B cell (primary cell): Measurements from ENCODE around the gene LRRN2. TPM values are rescaled to one million over a fixed set of nuclear protein-coding genes. Genes with fewer than 3 reads are reported as not detected.
"Not testable (repeated sequence)": the region's sequence is repeated elsewhere in the genome, so short reads cannot be mapped to it uniquely, and the experiment has no call there.

Experiments
- ATAC-seq: fragments of 200-7000 bp; cut with Tn5 transposase; one replicate; pipeline ENCODE4 v1.10.0; 2021; ENCODE audit warnings: low read depth, mild to moderate bottlenecking, moderate number of reproducible peaks, moderate library complexity
- CTCF ChIA-PET: fragments of 350-600 bp; sonication (Branson Sonifier 250); formaldehyde crosslinking; loops from one replicate; lab custom pipeline; 2021; ENCODE audit warnings: antibody characterized with exemption, inconsistent platforms; lab: Charles Lee
- POLR2A ChIA-PET: fragments of 350-600 bp; sonication (Branson Sonifier 250); formaldehyde crosslinking; loops from one replicate; lab custom pipeline; 2021; ENCODE audit warnings: antibody characterized with exemption; lab: Charles Lee
- DNase-seq: peaks from one replicate; pipeline ENCODE4 v3.0.0; 2013
- H2AFZ ChIP-seq: 2 replicates; pipeline ENCODE4 v1.6.1; 2012; ENCODE audit warnings: mild to moderate bottlenecking, low read depth, low read length; ENCODE audit not compliant: insufficient read depth, poor library complexity, severe bottlenecking
- H3K27ac ChIP-seq, 2 donors: 1 replicate in 1 of 2; 2 replicates in 1 of 2; pipeline ENCODE4 v1.5.1; 2012 to 2013; ENCODE audit warnings: low read length in 2 of 2, mild to moderate bottlenecking in 2 of 2, moderate library complexity in 1 of 2
- H3K27me3 ChIP-seq, 4 experiments: fragments of 200-600 bp in 1 of 4; sonication (generic) in 1 of 4; replicated peaks in 1 of 4; 1 replicate in 2 of 4; 2 replicates in 2 of 4; pipeline versions ENCODE4 v1.6.1 to v1.7.0; 2013 to 2016; ENCODE audit warnings: low read length in 3 of 4, mild to moderate bottlenecking in 2 of 4, mixed read lengths in 1 of 4, moderate library complexity in 1 of 4; ENCODE audit not compliant: insufficient read depth in 4 of 4, control insufficient read depth in 3 of 4; ENCODE audit errors: control extremely low read depth in 1 of 4
- H3K36me3 ChIP-seq, 2 experiments: replicated peaks in 1 of 2; 1 replicate in 1 of 2; 2 replicates in 1 of 2; pipeline versions ENCODE4 v1.6.1 to v1.7.1; 2013; ENCODE audit warnings: low read length in 1 of 2; ENCODE audit not compliant: insufficient read depth in 2 of 2, control insufficient read depth in 1 of 2; ENCODE audit errors: control extremely low read depth in 1 of 2, extremely low read depth in 1 of 2
- H3K4me1 ChIP-seq, 2 donors: fragments of 200-600 bp in 1 of 2; sonication (generic) in 1 of 2; 1 replicate in 1 of 2; 2 replicates in 1 of 2; pipeline versions ENCODE4 v1.5.1 to v1.6.1; 2013 to 2017; ENCODE audit warnings: low read length in 2 of 2; ENCODE audit not compliant: control insufficient read depth in 2 of 2, insufficient read depth in 2 of 2
- H3K4me2 ChIP-seq: replicated peaks from 2 replicates; pipeline ENCODE3; 2012; ENCODE audit warnings: mild to moderate bottlenecking, low read depth, low read length; ENCODE audit not compliant: poor library complexity, severe bottlenecking
- H3K4me3 ChIP-seq, 5 experiments: fragments of 200-600 bp in 1 of 5; sonication (generic) in 1 of 5; 1 replicate in 3 of 5; 2 replicates in 2 of 5; pipeline versions ENCODE4 v1.5.1 to v1.7.0; 2011 to 2016; ENCODE audit warnings: low read length in 4 of 5, mild to moderate bottlenecking in 4 of 5, low read depth in 2 of 5, control low read depth in 1 of 5, moderate library complexity in 1 of 5; ENCODE audit not compliant: insufficient read depth in 1 of 5; ENCODE audit errors: control extremely low read depth in 1 of 5, extremely low read depth in 1 of 5
- H3K79me2 ChIP-seq: fragments of 200-600 bp; sonication (generic); one replicate; pipeline ENCODE4 v1.6.0; 2016; ENCODE audit warnings: low read length; ENCODE audit not compliant: control insufficient read depth, insufficient read depth
- H3K9ac ChIP-seq: fragments of 200-600 bp; sonication (generic); 2 replicates; pipeline ENCODE4 v1.6.1; 2017; ENCODE audit warnings: mild to moderate bottlenecking, low read length, moderate library complexity
- H3K9me3 ChIP-seq, 3 donors: one replicate each; pipeline versions ENCODE4 v1.6.1 to v1.7.1; 2013; ENCODE audit warnings: low read length in 2 of 3; ENCODE audit not compliant: control insufficient read depth in 2 of 3, insufficient read depth in 1 of 3; ENCODE audit errors: control extremely low read depth in 1 of 3
- H4K20me1 ChIP-seq: 2 replicates; pipeline ENCODE4 v1.6.0; 2012; ENCODE audit warnings: mild to moderate bottlenecking, low read length; ENCODE audit not compliant: insufficient read depth, control insufficient read depth, poor library complexity, severe bottlenecking
- H3K27ac Mint-ChIP-seq: one replicate; pipeline ENCODE4 v1.8.0; 2021; ENCODE audit warnings: mixed read lengths
- H3K27me3 Mint-ChIP-seq: one replicate; pipeline ENCODE4 v1.8.0; 2021; ENCODE audit warnings: mixed read lengths
- H3K4me1 Mint-ChIP-seq: one replicate; pipeline ENCODE4 v1.8.0; 2021; ENCODE audit warnings: mixed read lengths
- H3K4me3 Mint-ChIP-seq: one replicate; pipeline ENCODE4 v1.8.0; 2021; ENCODE audit warnings: mixed read lengths
- H3K9me3 Mint-ChIP-seq: one replicate; pipeline ENCODE4 v1.8.0; 2022; ENCODE audit warnings: mixed read lengths; ENCODE audit not compliant: insufficient read depth
- CTCF ChIP-seq: fragments of 200-600 bp; IDR thresholded peaks from one replicate; pipeline ENCODE4 v1.8.0; 2022; ENCODE audit warnings: antibody characterized with exemption, mild to moderate bottlenecking
- EZH2 ChIP-seq: IDR thresholded peaks from 2 replicates; pipeline ENCODE4 v1.6.1; 2012; ENCODE audit warnings: borderline replicate concordance, low read depth, mild to moderate bottlenecking, moderate library complexity, low read length; ENCODE audit not compliant: insufficient read depth, poor library complexity, severe bottlenecking
- WGBS: methylation state at CpG from one replicate; pipeline ENCODE4 v1.1.5; 2013; ENCODE audit warnings: missing lambda C conversion rate; ENCODE audit not compliant: insufficient coverage; 5-methylcytosine and 5-hydroxymethylcytosine counted together
- intact Hi-C: fragments of 100-400 bp; cut with micrococcal nuclease; formaldehyde crosslinking; loops from one replicate; pipeline ENCODE4 v1.10.0; 2022
- polyA plus RNA-seq: library from polyadenylated mRNA; depleted of rRNA; stranded (reverse); fragments of >200 nt; gene quantifications from 2 replicates; pipeline ENCODE4 v1.2.3, GENCODE V29; 2012
- total RNA-seq, 2 donors: library from RNA; stranded (reverse); fragments of 120-200 nt in 1 of 2; gene quantifications; 1 replicate in 1 of 2; 2 replicates in 1 of 2; pipeline versions ENCODE4 v1.2.3 to v1.2.4, GENCODE V29; 2013 to 2022

LRRN2 gene
- total and polyA plus RNA-seq, 2 donors (not counting 1 experiment from before 2014, with no cell fraction given): not detected

DNA sequence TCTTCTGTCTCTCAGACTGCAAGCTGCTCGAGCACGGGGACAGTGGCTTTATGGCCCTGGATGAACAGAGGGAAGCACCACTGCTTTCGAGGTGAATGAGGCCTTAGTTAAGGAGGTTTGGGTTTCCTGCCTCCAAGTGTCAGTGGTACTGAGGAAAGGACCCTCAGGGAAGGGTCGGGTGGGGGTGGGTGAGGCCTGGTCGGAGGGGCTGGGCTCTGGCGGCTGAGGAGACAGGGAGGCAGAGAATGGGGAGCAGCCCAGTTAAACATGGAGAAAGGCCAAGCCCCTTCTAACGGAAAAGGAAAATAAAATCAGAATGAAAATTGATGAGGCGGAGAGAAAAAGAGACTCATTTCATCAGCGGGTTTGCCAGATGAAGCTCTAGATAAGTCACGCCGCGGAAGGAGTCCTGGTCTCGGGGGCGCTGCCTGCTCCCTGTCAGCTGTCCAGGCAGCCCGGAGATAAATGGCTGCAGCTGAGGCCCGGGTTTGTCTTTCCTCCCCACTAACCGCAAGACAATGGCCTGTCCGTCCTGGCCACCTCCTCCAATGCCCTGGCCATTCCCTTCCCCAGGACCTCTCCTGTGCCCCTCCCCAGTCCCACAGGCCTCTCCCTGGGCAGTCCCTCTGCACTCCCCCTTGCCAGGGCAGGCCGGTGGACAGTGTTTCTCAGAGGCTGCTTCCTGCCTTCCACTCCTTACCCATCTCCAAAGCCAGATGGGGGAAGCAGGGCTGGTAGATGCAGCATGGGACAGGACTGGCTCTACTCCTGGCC lies 55.2 kb downstream of the LRRN2 start:
- Histone ChIP-seq H3K27ac (no peak overlapping the region), H3K79me2 (no peaks in the 10 kb centered on the region), H3K4me2 (no peak overlapping the region), H3K36me3 (no peaks in the 10 kb centered on the region), H3K9me3 (peaks cover 0 to 10% (median 0%) of the 10 kb centered on the region in 3 donors), H2AFZ (no peak overlapping the region), H4K20me1 (no peaks in the 10 kb centered on the region), H3K9ac (no peak overlapping the region), H3K4me3 (no peak overlapping the region), H3K4me1 (no peaks in the 10 kb centered on the region), H3K27me3 (peaks cover 0 to 22% (median 7%) of the 10 kb centered on the region in 4 experiments)
- intact Hi-C loops: no loop called here
- DNase-seq (no peak), ATAC-seq (no peak)
- H3K4me1 Mint-ChIP-seq: no peaks in the 10 kb centered on the region
- ChIA-PET CTCF (interaction anchor here (1.2 kb wide), 1 partner anchor 12 kb away, joined by 3 read pairs; no protein-coding TSS in a partner anchor), POLR2A (no interaction called here)
- no peak overlapping the region for H3K4me3 Mint-ChIP-seq
- TF ChIP-seq EZH2: no peak
- TF ChIP-seq CTCF: no peak
- H3K27ac Mint-ChIP-seq: no peak overlapping the region
- H3K27me3 Mint-ChIP-seq: peaks cover 45% of the 10 kb centered on the region
- H3K9me3 Mint-ChIP-seq: no peaks in the 10 kb centered on the region
- 61% methylated on average over 19 of the region's 19 CpGs for WGBS

DNA sequence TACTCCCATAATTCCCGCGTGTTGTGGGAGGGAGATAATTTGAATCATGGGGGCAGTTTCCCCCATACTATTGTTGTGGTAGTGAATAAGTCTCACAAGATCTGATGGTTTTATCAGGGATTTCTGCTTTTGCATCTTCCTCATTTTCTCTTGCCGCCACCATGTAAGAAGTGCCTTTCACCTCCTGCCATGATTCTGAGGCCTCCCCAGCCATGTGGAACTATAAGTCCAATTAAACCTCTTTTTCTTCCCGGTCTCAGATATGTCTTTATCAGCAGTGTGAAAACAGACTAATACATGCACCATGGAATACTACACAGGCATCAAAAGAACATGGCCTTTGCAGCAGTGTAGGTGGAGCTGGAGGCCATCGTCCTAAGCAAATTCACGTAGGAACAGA lies 56.1 kb downstream of the LRRN2 start:
- H3K4me1 ChIP-seq, H3K4me3 Mint-ChIP-seq, H3K36me3 ChIP-seq, H3K4me2 ChIP-seq, DNase-seq, H3K79me2 ChIP-seq, POLR2A ChIA-PET, H3K27ac Mint-ChIP-seq, CTCF ChIA-PET, H3K4me1 Mint-ChIP-seq, H2AFZ ChIP-seq, H3K27ac ChIP-seq, H3K4me3 ChIP-seq, H4K20me1 ChIP-seq, H3K9me3 Mint-ChIP-seq, H3K9ac ChIP-seq, ATAC-seq: not testable (repeated sequence)
- peaks cover 44% of the 10 kb centered on the region for H3K27me3 Mint-ChIP-seq
- no CpG with 5 or more reads among the region's 6 CpGs for WGBS
- H3K9me3 ChIP-seq: peaks cover 0 to 10% (median 0%) of the 10 kb centered on the region in 3 donors
- H3K27me3 ChIP-seq: peaks cover 0 to 20% (median 7%) of the 10 kb centered on the region in 4 experiments
- intact Hi-C loops: loop anchor here (10.0 kb wide), 1 partner anchor 65 kb away; no protein-coding TSS in a partner anchor
